Measurements from ENCODE around the gene EEFSEC. TPM values are rescaled to one million over a fixed set of nuclear protein-coding genes. Genes with fewer than 3 reads are reported as not detected.

The EEFSEC gene
- total and polyA plus RNA-seq, 10 donors: 8.5 to 19.2 (median 14.2) TPM

DNA sequence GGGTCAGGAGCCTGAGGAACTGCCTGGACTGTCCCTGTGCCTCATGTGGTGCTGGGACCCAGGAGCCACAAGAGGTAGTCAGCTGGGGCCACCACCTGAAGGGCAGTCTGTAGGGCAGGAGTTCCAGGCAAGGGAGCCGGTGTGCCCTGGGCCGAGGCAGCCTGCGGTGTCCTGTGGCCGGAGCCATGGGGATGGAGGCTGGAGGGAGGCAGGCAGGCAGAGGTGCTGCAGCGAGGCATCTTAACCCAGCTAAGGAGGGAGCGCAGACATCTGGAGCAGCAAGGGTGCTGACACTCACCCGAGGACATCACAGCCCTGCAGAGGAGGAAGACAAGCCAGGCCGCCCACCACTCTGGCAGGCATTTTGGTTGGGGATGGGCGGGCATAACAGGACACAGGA lies 235.7 kb downstream of the EEFSEC start:
- no peak overlapping the region for H3K27ac ChIP-seq
- TF ChIP-seq POLR2A (IDR thresholded peaks at IDR 0.05): no peak
- no peak for TF ChIP-seq POLR2AphosphoS5 (IDR thresholded peaks at IDR 0.05)
- TF ChIP-seq CTCF (IDR thresholded peaks at IDR 0.05 in 8 of 11, conservative IDR thresholded peaks at IDR 0.05 in 3 of 11): no peak
- no peak for DNase-seq
- intact Hi-C loops (cut with DNase I; ENCODE audit: low total_unique reads): no loop called here
- peaks cover 0 to 16% (median 1%) of the 10 kb centered on the region in 6 donors for H3K4me1 ChIP-seq
- 89 to 98% (median 97%) methylated on average over 8 to 9 of the region's 9 CpGs for WGBS, 5 donors
- peaks cover 0 to 21% (median 0%) of the 10 kb centered on the region in 6 donors for H3K36me3 ChIP-seq
- H3K4me3 ChIP-seq: no peak overlapping the region
- H3K9me3 ChIP-seq: no peaks in the 10 kb centered on the region
- no peaks in the 10 kb centered on the region for H3K27me3 ChIP-seq (replicated peaks in 1 of 7)

DNA sequence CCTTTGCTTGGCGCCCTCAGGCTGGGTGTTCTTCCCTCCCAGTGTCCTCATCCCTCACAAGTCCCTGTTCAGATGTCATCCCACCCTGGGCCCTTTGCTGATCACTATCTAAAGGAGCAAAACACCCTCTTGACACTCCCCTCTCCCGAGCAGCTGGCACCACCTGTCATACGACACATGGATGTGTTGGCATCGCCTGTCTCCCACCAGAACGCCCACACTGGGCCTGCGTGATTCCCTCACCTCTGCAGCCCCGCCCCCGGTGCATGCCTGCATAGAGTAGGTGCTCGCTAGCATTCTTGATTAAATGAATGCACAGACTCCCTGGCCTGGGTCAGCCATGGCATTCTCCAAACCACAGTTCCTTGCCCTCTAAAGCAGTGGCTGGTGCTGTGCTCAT lies 237.6 kb downstream of the EEFSEC start:
- Histone ChIP-seq H3K36me3 (peaks cover 0 to 13% (median 0%) of the 10 kb centered on the region in 6 donors), H3K4me1 (peaks cover 0 to 29% (median 7%) of the 10 kb centered on the region in 6 donors), H3K4me3 (no peak overlapping the region), H3K27me3 (replicated peaks in 1 of 7) (no peaks in the 10 kb centered on the region), H3K9me3 (no peaks in the 10 kb centered on the region), H3K27ac (no peak overlapping the region)
- intact Hi-C loops (cut with DNase I; ENCODE audit: low total_unique reads): no loop called here
- no peak for TF ChIP-seq POLR2AphosphoS5 (IDR thresholded peaks at IDR 0.05)
- 86 to 97% (median 92%) methylated on average over 9 of the region's 9 CpGs for WGBS, 5 donors
- no peak for DNase-seq

DNA sequence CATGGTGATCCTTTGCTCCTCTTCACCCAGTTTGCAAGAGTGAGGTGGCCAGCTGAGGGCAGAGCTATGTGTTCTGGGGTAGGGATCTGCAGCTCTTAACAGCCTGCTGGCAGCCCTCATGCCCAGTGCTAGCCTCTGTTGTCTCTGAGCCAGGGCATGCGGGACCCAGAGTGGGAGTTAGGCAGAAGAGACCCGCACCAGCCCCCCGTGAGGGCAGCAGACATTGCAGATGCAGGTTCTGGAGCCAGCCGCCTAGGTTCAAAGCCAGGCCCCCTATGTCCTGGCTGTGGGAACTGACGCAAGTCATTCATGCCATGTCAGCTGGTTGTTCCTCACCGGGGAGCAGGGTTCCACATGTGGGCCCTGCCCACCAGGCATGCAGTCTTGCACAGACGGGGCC lies 238.7 kb downstream of the EEFSEC start:
- Histone ChIP-seq H3K27me3 (replicated peaks in 1 of 7) (no peaks in the 10 kb centered on the region), H3K9me3 (no peaks in the 10 kb centered on the region), H3K4me1 (peaks cover 0 to 30% (median 7%) of the 10 kb centered on the region in 6 donors), H3K36me3 (peaks cover 0 to 13% (median 0%) of the 10 kb centered on the region in 6 donors), H3K27ac (no peak overlapping the region), H3K4me3 (no peak overlapping the region)
- TF ChIP-seq POLR2A (IDR thresholded peaks at IDR 0.05): no peak
- TF ChIP-seq CTCF (IDR thresholded peaks at IDR 0.05 in 8 of 11, conservative IDR thresholded peaks at IDR 0.05 in 3 of 11): no peak
- no peak for TF ChIP-seq POLR2AphosphoS5 (IDR thresholded peaks at IDR 0.05)
- WGBS, 5 donors: 80 to 96% (median 85%) methylated on average over 3 to 7 of the region's 7 CpGs
- intact Hi-C loops (cut with DNase I; ENCODE audit: low total_unique reads): no loop called here
- DNase-seq: no peak

DNA sequence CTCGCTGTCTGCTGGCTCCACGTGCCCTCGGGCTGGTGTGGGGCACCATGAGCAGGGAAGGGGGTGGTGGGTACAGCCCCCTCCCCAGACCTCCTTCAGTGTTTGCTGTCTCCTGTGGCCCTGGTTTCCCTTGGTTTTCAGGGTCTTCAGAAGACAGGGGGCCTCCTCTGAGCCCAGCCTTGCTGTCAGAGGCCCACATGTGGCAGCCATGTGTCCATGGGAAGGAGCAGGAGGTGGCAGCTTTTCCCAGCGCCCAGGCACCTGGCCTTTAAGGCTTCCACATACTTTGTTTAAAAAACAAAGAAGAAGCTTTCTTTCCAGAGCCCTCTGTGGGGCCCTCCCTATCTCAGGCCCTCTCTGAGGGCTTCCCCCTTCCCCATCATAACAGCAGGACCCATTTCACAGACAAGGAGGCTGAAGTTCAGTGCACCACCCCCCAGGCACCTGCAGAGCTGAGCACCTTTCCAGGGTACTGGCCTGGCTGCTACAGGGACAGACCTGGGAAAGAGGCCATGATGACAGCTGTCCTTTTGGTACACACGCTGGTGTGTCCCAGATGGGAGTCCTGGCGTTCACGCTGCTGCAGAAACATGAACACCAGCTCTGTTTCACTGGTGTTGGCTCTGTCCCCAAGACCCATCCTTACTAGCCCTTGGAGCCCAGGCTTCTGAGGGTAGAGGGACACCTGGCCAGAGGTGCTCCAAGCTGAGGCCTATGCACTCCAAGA lies 239.7 kb downstream of the EEFSEC start:
- no peak for TF ChIP-seq CTCF (IDR thresholded peaks at IDR 0.05 in 8 of 11, conservative IDR thresholded peaks at IDR 0.05 in 3 of 11)
- TF ChIP-seq POLR2AphosphoS5 (IDR thresholded peaks at IDR 0.05): no peak
- 88 to 100% (median 96%) methylated on average over 1 to 7 of the region's 7 CpGs for WGBS, 5 donors
- no peak overlapping the region for H3K27ac ChIP-seq
- no peaks in the 10 kb centered on the region for H3K27me3 ChIP-seq (replicated peaks in 1 of 7)
- H3K36me3 ChIP-seq: peaks cover 0 to 7% (median 0%) of the 10 kb centered on the region in 6 donors
- intact Hi-C loops (cut with DNase I; ENCODE audit: low total_unique reads): no loop called here
- DNase-seq: no peak
- peaks cover 0 to 30% (median 7%) of the 10 kb centered on the region in 6 donors for H3K4me1 ChIP-seq
- H3K4me3 ChIP-seq: no peak overlapping the region
- H3K9me3 ChIP-seq: no peaks in the 10 kb centered on the region
